BLaER1 (cell line): ENCODE measurements around the gene UNC79.

ENCODE experiments used
- H3K27ac ChIP-seq: shearing (Covaris generic); formaldehyde crosslinking; 2 replicates; pipeline ENCODE4 v1.8.1; 2022
- H3K27me3 ChIP-seq: shearing (Covaris generic); formaldehyde crosslinking; 2 replicates; pipeline ENCODE4 v1.8.1; 2022
- H3K36me3 ChIP-seq: shearing (Covaris generic); formaldehyde crosslinking; 2 replicates; pipeline ENCODE4 v1.8.1; 2022
- H3K4me1 ChIP-seq: shearing (Covaris generic); formaldehyde crosslinking; 2 replicates; pipeline ENCODE4 v1.8.1; 2022
- H3K4me2 ChIP-seq: shearing (Covaris generic); formaldehyde crosslinking; 2 replicates; pipeline ENCODE4 v1.8.1; 2022
- H3K4me3 ChIP-seq: shearing (Covaris generic); formaldehyde crosslinking; 2 replicates; pipeline ENCODE4 v1.8.1; 2022
- H3K9ac ChIP-seq: shearing (Covaris generic); formaldehyde crosslinking; 2 replicates; pipeline ENCODE4 v1.8.1; 2022
- H3K9me3 ChIP-seq: shearing (Covaris generic); formaldehyde crosslinking; 2 replicates; pipeline ENCODE4 v1.8.1; 2022
- H4K20me1 ChIP-seq: shearing (Covaris generic); formaldehyde crosslinking; 2 replicates; pipeline ENCODE4 v1.8.1; 2022
- Cebpa-rat ChIP-seq: shearing (Covaris generic); IDR thresholded peaks from 2 replicates; pipeline ENCODE4 v1.8.1; 2022

UNC79 gene

GRCh38 chr14:93743270-93744060, 312.7 kb downstream of the UNC79 start:
- no peak overlapping the region for H3K9ac ChIP-seq
- TF ChIP-seq Cebpa-rat: no peak
- H3K27ac ChIP-seq: no peak overlapping the region
- no peaks in the 10 kb centered on the region for H3K9me3 ChIP-seq
- no peak overlapping the region for H3K4me2 ChIP-seq
- H3K36me3 ChIP-seq: no peaks in the 10 kb centered on the region
- H3K27me3 ChIP-seq: no peaks in the 10 kb centered on the region
- H4K20me1 ChIP-seq: no peaks in the 10 kb centered on the region
- peaks cover 13% of the 10 kb centered on the region for H3K4me1 ChIP-seq
- no peak overlapping the region for H3K4me3 ChIP-seq

GRCh38 chr14:93744176-93744575, 313.4 kb downstream of the UNC79 start:
- no peaks in the 10 kb centered on the region for H4K20me1 ChIP-seq
- TF ChIP-seq Cebpa-rat: no peak
- H3K4me2 ChIP-seq: no peak overlapping the region
- H3K9me3 ChIP-seq: no peaks in the 10 kb centered on the region
- H3K9ac ChIP-seq: no peak overlapping the region
- H3K27ac ChIP-seq: no peak overlapping the region
- peaks cover 13% of the 10 kb centered on the region for H3K4me1 ChIP-seq
- H3K36me3 ChIP-seq: no peaks in the 10 kb centered on the region
- no peaks in the 10 kb centered on the region for H3K27me3 ChIP-seq
- H3K4me3 ChIP-seq: no peak overlapping the region

- H3K9me3 ChIP-seq: no peaks in the 10 kb centered on the region
- H3K9ac ChIP-seq: no peak overlapping the region
- H3K4me1 ChIP-seq: peaks cover 13% of the 10 kb centered on the region
- H3K4me3 ChIP-seq: no peak overlapping the region
- H3K4me2 ChIP-seq: no peak overlapping the region
- H3K36me3 ChIP-seq: no peaks in the 10 kb centered on the region
- TF ChIP-seq Cebpa-rat: no peak
- no peaks in the 10 kb centered on the region for H4K20me1 ChIP-seq
- H3K27ac ChIP-seq: no peak overlapping the region
- H3K27me3 ChIP-seq: no peaks in the 10 kb centered on the region
Measured at GRCh38 chr14:93744876-93745275, 314.1 kb downstream of the UNC79 start.

GRCh38 chr14:93745603-93746273, 315.0 kb downstream of the UNC79 start:
- no peak for TF ChIP-seq Cebpa-rat
- Histone ChIP-seq H3K27ac (no peak overlapping the region), H3K9me3 (no peaks in the 10 kb centered on the region), H3K4me3 (no peak overlapping the region), H3K4me2 (no peak overlapping the region), H3K9ac (no peak overlapping the region), H3K4me1 (peaks cover 13% of the 10 kb centered on the region), H4K20me1 (no peaks in the 10 kb centered on the region), H3K27me3 (no peaks in the 10 kb centered on the region), H3K36me3 (no peaks in the 10 kb centered on the region)

- H3K4me2 ChIP-seq: no peak overlapping the region
- peaks cover 8% of the 10 kb centered on the region for H3K4me1 ChIP-seq
- H3K27me3 ChIP-seq: no peaks in the 10 kb centered on the region
- TF ChIP-seq Cebpa-rat: no peak
- no peak overlapping the region for H3K4me3 ChIP-seq
- H3K36me3 ChIP-seq: no peaks in the 10 kb centered on the region
- H3K9me3 ChIP-seq: no peaks in the 10 kb centered on the region
- H3K27ac ChIP-seq: no peak overlapping the region
- H3K9ac ChIP-seq: no peak overlapping the region
- no peaks in the 10 kb centered on the region for H4K20me1 ChIP-seq
Measured at GRCh38 chr14:93747102-93747501, 316.4 kb downstream of the UNC79 start.

GRCh38 chr14:93747560-93747959, 316.8 kb downstream of the UNC79 start:
- H3K4me1 ChIP-seq: peaks cover 8% of the 10 kb centered on the region
- no peak overlapping the region for H3K4me2 ChIP-seq
- TF ChIP-seq Cebpa-rat: no peak
- no peaks in the 10 kb centered on the region for H4K20me1 ChIP-seq
- no peak overlapping the region for H3K27ac ChIP-seq
- H3K9ac ChIP-seq: no peak overlapping the region
- H3K36me3 ChIP-seq: no peaks in the 10 kb centered on the region
- no peak overlapping the region for H3K4me3 ChIP-seq
- no peaks in the 10 kb centered on the region for H3K9me3 ChIP-seq
- no peaks in the 10 kb centered on the region for H3K27me3 ChIP-seq

GRCh38 chr14:93748208-93749075, 317.7 kb downstream of the UNC79 start:
- Histone ChIP-seq H3K4me2 (no peak overlapping the region), H3K36me3 (no peaks in the 10 kb centered on the region), H3K27me3 (no peaks in the 10 kb centered on the region), H3K9ac (no peak overlapping the region), H3K27ac (no peak overlapping the region), H4K20me1 (no peaks in the 10 kb centered on the region), H3K9me3 (no peaks in the 10 kb centered on the region), H3K4me3 (no peak overlapping the region), H3K4me1 (peaks cover 13% of the 10 kb centered on the region)
- TF ChIP-seq Cebpa-rat: no peak

GRCh38 chr14:93749076-93749420, 318.3 kb downstream of the UNC79 start:
- no peaks in the 10 kb centered on the region for H3K36me3 ChIP-seq
- no peak overlapping the region for H3K4me2 ChIP-seq
- no peak for TF ChIP-seq Cebpa-rat
- peaks cover 13% of the 10 kb centered on the region for H3K4me1 ChIP-seq
- no peaks in the 10 kb centered on the region for H3K9me3 ChIP-seq
- no peaks in the 10 kb centered on the region for H4K20me1 ChIP-seq
- H3K27me3 ChIP-seq: no peaks in the 10 kb centered on the region
- no peak overlapping the region for H3K27ac ChIP-seq
- H3K4me3 ChIP-seq: no peak overlapping the region
- H3K9ac ChIP-seq: no peak overlapping the region

GRCh38 chr14:93751946-93752655, 321.4 kb downstream of the UNC79 start:
- Histone ChIP-seq H3K36me3 (no peaks in the 10 kb centered on the region), H3K4me2 (peak overlapping the region; percentile 43), H3K9ac (no peak overlapping the region), H3K4me1 (peaks cover 18% of the 10 kb centered on the region), H3K27me3 (no peaks in the 10 kb centered on the region), H3K4me3 (no peak overlapping the region), H4K20me1 (no peaks in the 10 kb centered on the region), H3K27ac (no peak overlapping the region), H3K9me3 (no peaks in the 10 kb centered on the region)
- TF ChIP-seq Cebpa-rat: no peak
